Measurements from ENCODE around the gene DBNL.
A peak's percentile ranks its signal among the peaks of the same experiment; 100 is the strongest.

Gene DBNL

GRCh38 chr7:44098092-44099068, 53.9 kb downstream of the DBNL start:
- DNase-seq (ENCODE audit: low read depth), result no peak
- no peak for TF ChIP-seq CTCF (IDR thresholded peaks at IDR 0.05; ENCODE audit: low read length, missing control alignments)
- H3K4me3 ChIP-seq (replicated peaks; ENCODE audit: low read depth, low read length), result no peak overlapping the region

GRCh38 chr7:44099669-44100068, 55.2 kb downstream of the DBNL start:
- H3K4me3 ChIP-seq (replicated peaks; ENCODE audit: low read depth, low read length), result no peak overlapping the region
- TF ChIP-seq CTCF (IDR thresholded peaks at IDR 0.05; ENCODE audit: low read length, missing control alignments), result no peak
- no peak for DNase-seq (ENCODE audit: low read depth)

GRCh38 chr7:44100458-44101302, 56.2 kb downstream of the DBNL start:
- TF ChIP-seq CTCF (IDR thresholded peaks at IDR 0.05; ENCODE audit: low read length, missing control alignments), result no peak
- DNase-seq (ENCODE audit: low read depth), result peak; percentile 54
- H3K4me3 ChIP-seq (replicated peaks; ENCODE audit: low read depth, low read length), result no peak overlapping the region

- no peak for TF ChIP-seq CTCF (IDR thresholded peaks at IDR 0.05; ENCODE audit: low read length, missing control alignments)
- no peak for DNase-seq (ENCODE audit: low read depth)
- H3K4me3 ChIP-seq (replicated peaks; ENCODE audit: low read depth, low read length), result no peak overlapping the region
Measured at GRCh38 chr7:44101303-44101965, 56.9 kb downstream of the DBNL start.

GRCh38 chr7:44101966-44102845, 57.7 kb downstream of the DBNL start:
- peak; percentile 47 for DNase-seq (ENCODE audit: low read depth)
- no peak overlapping the region for H3K4me3 ChIP-seq (replicated peaks; ENCODE audit: low read depth, low read length)
- TF ChIP-seq CTCF (IDR thresholded peaks at IDR 0.05; ENCODE audit: low read length, missing control alignments), result no peak

All from fibroblast of pulmonary artery (primary cell).